NB4 (cell line): ENCODE measurements around the gene AIG1.

Experiments used
- MAX ChIP-seq: IDR thresholded peaks from 2 replicates; pipeline ENCODE4 v1.6.1; 2011; ENCODE audit warnings: low read depth, low read length
- MYC ChIP-seq: IDR thresholded peaks from 2 replicates; pipeline ENCODE4 v1.6.1; 2011; ENCODE audit warnings: low read depth, low read length
- POLR2A ChIP-seq: IDR thresholded peaks from 2 replicates; pipeline ENCODE4 v1.6.1; 2011; ENCODE audit warnings: mild to moderate bottlenecking; ENCODE audit not compliant: insufficient read length; ENCODE audit errors: extremely low read depth
- TF ChIP-seq, protein P1 (sequence below): IDR thresholded peaks from one replicate; pipeline ENCODE4 v1.5.1; 2012; ENCODE audit warnings: low read depth, low read length

DNA sequence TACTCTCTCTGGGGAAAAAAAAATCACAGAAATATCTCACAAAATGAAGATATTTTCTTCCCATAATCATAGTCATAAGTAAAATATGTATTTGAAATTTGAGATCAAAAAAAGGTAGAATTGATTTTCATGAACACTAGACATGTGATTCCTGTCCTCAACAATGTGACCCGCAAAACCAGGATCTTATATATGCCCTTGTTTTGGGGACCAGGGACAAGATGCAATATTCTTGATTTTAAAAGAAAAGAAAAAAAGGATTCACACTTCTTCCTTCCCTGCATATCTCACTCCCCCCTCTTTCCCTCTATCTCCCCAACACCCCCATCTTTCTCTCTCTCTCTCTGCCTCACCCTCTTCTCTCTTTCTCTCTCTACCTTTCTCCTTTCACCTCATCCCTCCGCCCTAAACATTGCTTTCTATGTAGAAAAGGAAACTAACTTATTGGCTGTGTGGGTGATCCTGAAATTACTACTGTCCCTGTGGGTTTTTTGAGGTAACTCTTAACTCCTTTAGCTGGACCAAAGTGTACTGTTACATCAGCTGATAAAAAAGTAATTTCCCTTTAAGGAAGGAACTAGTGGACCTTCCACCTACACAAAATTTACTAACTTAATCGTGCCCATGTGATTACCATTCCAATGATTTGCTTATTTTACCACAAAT, 85.6 kb downstream of the AIG1 start:
- TF ChIP-seq, protein P1, sequence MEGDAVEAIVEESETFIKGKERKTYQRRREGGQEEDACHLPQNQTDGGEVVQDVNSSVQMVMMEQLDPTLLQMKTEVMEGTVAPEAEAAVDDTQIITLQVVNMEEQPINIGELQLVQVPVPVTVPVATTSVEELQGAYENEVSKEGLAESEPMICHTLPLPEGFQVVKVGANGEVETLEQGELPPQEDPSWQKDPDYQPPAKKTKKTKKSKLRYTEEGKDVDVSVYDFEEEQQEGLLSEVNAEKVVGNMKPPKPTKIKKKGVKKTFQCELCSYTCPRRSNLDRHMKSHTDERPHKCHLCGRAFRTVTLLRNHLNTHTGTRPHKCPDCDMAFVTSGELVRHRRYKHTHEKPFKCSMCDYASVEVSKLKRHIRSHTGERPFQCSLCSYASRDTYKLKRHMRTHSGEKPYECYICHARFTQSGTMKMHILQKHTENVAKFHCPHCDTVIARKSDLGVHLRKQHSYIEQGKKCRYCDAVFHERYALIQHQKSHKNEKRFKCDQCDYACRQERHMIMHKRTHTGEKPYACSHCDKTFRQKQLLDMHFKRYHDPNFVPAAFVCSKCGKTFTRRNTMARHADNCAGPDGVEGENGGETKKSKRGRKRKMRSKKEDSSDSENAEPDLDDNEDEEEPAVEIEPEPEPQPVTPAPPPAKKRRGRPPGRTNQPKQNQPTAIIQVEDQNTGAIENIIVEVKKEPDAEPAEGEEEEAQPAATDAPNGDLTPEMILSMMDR = no peak
- no peak for TF ChIP-seq POLR2A
- TF ChIP-seq MYC = no peak
- no peak for TF ChIP-seq MAX
